Activated T-helper 9 cell treated with anti-CD3 and anti-CD28 coated beads, Interleukin-2, amount 50 U/mL, for 16 hours (primary cell): Measurements from ENCODE around the gene BCAT1.
"Not testable (repeated sequence)": the region's sequence is repeated elsewhere in the genome, so short reads cannot be mapped to it uniquely, and the experiment has no call there.

ENCODE experiments used
- DNase-seq: peaks from one replicate; pipeline ENCODE4 v3.0.0-alpha.2; 2020; ENCODE audit warnings: low read depth

BCAT1 gene

GRCh38 chr12:24899503-24900075 lies 49.3 kb downstream of the BCAT1 start:
- DNase-seq: no peak

GRCh38 chr12:24898606-24899005 lies 50.3 kb downstream of the BCAT1 start:
- DNase-seq: no peak

- no peak for DNase-seq
Observed at GRCh38 chr12:24898185-24898584, 50.7 kb downstream of the BCAT1 start.

- DNase-seq: no peak
Observed at GRCh38 chr12:24896171-24896570, 52.7 kb downstream of the BCAT1 start.

- no peak for DNase-seq
Observed at GRCh38 chr12:24895612-24896011, 53.3 kb downstream of the BCAT1 start.

- DNase-seq: no peak
Observed at GRCh38 chr12:24894879-24895278, 54.0 kb downstream of the BCAT1 start.

GRCh38 chr12:24890048-24890803 lies 58.7 kb downstream of the BCAT1 start:
- no peak for DNase-seq

- no peak for DNase-seq
Observed at GRCh38 chr12:24889411-24889810, 59.5 kb downstream of the BCAT1 start.

- DNase-seq: no peak
Observed at GRCh38 chr12:24888813-24889212, 60.1 kb downstream of the BCAT1 start.

- DNase-seq: no peak
Observed at GRCh38 chr12:24884911-24885310, 64.0 kb downstream of the BCAT1 start.

- no peak for DNase-seq
Observed at GRCh38 chr12:24881724-24882371, 67.1 kb downstream of the BCAT1 start.

GRCh38 chr12:24881227-24881626 lies 67.7 kb downstream of the BCAT1 start:
- DNase-seq: no peak

- DNase-seq: no peak
Observed at GRCh38 chr12:24880732-24881131, 68.2 kb downstream of the BCAT1 start.

GRCh38 chr12:24879644-24880043 lies 69.3 kb downstream of the BCAT1 start:
- DNase-seq: no peak

- no peak for DNase-seq
Observed at GRCh38 chr12:24875014-24875413, 73.9 kb downstream of the BCAT1 start.

- DNase-seq: no peak
Observed at GRCh38 chr12:24872211-24872610, 76.7 kb downstream of the BCAT1 start.

- DNase-seq: not testable (repeated sequence)
Observed at GRCh38 chr12:24866139-24866538, 82.8 kb downstream of the BCAT1 start.

GRCh38 chr12:24864796-24865125 lies 84.1 kb downstream of the BCAT1 start:
- no peak for DNase-seq

GRCh38 chr12:24861766-24862540 lies 86.9 kb downstream of the BCAT1 start:
- DNase-seq: no peak

- no peak for DNase-seq
Observed at GRCh38 chr12:24860546-24860945, 88.4 kb downstream of the BCAT1 start.

GRCh38 chr12:24856541-24856940 lies 92.4 kb downstream of the BCAT1 start:
- DNase-seq: no peak

GRCh38 chr12:24854908-24855307 lies 94.0 kb downstream of the BCAT1 start:
- no peak for DNase-seq

- no peak for DNase-seq
Observed at GRCh38 chr12:24854017-24854416, 94.9 kb downstream of the BCAT1 start.
